Activated naive CD4-positive, alpha-beta T cell treated with anti-CD3 and anti-CD28 coated beads, Interleukin-2, amount 10 ng/mL, durations not matched to agents 5 hours and 36 hours (primary cell): ENCODE measurements around the gene CALCA. TPM values are rescaled to one million over a fixed set of nuclear protein-coding genes. Genes with fewer than 3 reads are reported as not detected.

Experiments used
- total RNA-seq, 2 experiments: library from RNA; stranded (reverse); gene quantifications; one replicate each; pipeline ENCODE4 v1.2.3, GENCODE V29; 2021

Gene CALCA, protein sequence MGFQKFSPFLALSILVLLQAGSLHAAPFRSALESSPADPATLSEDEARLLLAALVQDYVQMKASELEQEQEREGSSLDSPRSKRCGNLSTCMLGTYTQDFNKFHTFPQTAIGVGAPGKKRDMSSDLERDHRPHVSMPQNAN
- total RNA-seq: not detected

DNA sequence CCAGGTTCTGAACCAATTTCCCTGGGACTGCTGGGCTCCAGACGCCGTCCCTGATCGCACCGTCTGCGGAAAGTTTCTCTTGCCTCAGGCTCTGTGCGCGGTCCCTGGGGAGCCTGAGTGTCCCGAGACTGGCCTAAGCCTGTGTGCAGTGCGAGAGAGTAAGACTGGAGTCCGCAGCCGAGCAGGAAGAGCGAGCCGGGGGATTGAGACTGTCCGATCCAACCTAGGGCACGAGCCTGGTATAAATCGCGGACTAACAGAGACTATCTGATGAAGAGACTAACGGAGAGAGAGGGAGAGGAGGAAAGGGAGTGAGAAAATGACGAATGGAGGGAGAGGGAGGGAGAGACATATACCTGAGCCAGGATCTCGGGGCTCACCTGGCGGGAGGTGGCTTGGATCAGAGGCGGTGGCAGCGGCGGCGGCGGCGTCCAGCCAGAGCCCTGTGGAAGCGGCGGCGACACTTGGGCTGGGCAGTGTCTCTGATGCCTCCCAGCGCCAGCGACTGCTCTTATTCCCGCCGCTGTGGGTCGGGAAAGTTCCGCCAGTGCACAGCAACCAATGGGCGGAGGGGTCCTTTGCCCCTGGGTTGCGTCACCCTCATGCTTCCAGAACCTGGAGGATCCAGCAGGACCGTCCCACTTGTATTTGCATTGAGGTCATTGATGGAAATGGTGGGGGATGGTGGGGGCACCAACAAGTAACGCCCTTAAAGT, at the start of gene CALCA:
Gene CALCA (minus strand): TSS at position 487 of the 716 bp plus-strand sequence. CDS start 1,159 bp downstream, outside the sequence.

Other genes with a start within 250 kb of the CALCA start
- gene CYP2R1, start 80.1 kb downstream of the CALCA start, total RNA-seq: 10 to 100 TPM; 13.4 to 14.1 TPM
- gene CALCB, start 101.2 kb upstream of the CALCA start, total RNA-seq: 1 to 10 TPM; 1.1 to 1.3 TPM
- gene INSC, start 142.6 kb upstream of the CALCA start, total RNA-seq: under 1 TPM; 0.10 to 0.24 TPM